Measurements from ENCODE around the gene THSD7A.

DNA sequence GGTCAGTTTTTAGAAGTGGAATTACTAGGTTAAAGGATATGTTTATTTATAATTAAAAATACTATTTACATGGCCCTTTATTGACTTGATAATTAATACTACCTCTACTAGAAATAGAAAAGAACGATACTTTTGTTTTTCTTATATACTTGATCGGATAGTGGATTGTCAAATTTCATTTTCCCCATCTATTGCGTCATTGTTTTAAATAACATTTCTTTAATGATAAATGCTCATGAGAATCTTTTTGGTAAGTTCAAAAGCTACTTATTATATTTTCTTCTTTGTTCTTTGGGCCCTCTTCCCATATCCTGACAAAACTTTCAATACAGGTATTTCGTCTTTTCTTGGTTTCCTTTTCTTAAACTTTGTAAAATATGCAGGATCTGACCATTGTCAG, 465.9 kb downstream of the THSD7A start:
- TF ChIP-seq, protein P1, sequence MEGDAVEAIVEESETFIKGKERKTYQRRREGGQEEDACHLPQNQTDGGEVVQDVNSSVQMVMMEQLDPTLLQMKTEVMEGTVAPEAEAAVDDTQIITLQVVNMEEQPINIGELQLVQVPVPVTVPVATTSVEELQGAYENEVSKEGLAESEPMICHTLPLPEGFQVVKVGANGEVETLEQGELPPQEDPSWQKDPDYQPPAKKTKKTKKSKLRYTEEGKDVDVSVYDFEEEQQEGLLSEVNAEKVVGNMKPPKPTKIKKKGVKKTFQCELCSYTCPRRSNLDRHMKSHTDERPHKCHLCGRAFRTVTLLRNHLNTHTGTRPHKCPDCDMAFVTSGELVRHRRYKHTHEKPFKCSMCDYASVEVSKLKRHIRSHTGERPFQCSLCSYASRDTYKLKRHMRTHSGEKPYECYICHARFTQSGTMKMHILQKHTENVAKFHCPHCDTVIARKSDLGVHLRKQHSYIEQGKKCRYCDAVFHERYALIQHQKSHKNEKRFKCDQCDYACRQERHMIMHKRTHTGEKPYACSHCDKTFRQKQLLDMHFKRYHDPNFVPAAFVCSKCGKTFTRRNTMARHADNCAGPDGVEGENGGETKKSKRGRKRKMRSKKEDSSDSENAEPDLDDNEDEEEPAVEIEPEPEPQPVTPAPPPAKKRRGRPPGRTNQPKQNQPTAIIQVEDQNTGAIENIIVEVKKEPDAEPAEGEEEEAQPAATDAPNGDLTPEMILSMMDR (IDR thresholded peaks at IDR 0.05; ENCODE audit: low read depth, low read length), result no peak
- TF ChIP-seq EZH2phosphoT487 (IDR thresholded peaks at IDR 0.05; ENCODE audit: low read depth), result no peak
